Trophoblast cell (in vitro differentiated cells and primary cell): ENCODE data around the gene ZNRF2.

Experiments used
- DNase-seq, 2 donors: peaks; one replicate each; pipeline ENCODE4 v3.0.0-alpha.2; 2016
- H2AFZ ChIP-seq: 2 replicates; pipeline ENCODE4 v1.6.1; 2013; ENCODE audit warnings: low read length, moderate library complexity, mild to moderate bottlenecking; ENCODE audit not compliant: insufficient read depth, poor library complexity
- H2AK5ac ChIP-seq: 2 replicates; pipeline ENCODE4 v1.6.1; 2013; ENCODE audit warnings: mild to moderate bottlenecking, low read length
- H2BK120ac ChIP-seq: 2 replicates; pipeline ENCODE4 v1.6.1; 2013; ENCODE audit warnings: low read length, mild to moderate bottlenecking, moderate library complexity; ENCODE audit not compliant: insufficient read depth, poor library complexity
- H2BK12ac ChIP-seq: 2 replicates; pipeline ENCODE4 v1.6.1; 2013; ENCODE audit warnings: mild to moderate bottlenecking, low read length, moderate library complexity
- H2BK5ac ChIP-seq: 2 replicates; pipeline ENCODE4 v1.6.1; 2013; ENCODE audit warnings: low read length, low read depth, moderate library complexity, mild to moderate bottlenecking; ENCODE audit not compliant: poor library complexity
- H3K14ac ChIP-seq: 2 replicates; pipeline ENCODE4 v1.6.1; 2013; ENCODE audit warnings: mild to moderate bottlenecking, low read length
- H3K18ac ChIP-seq: 2 replicates; pipeline ENCODE4 v1.6.1; 2013; ENCODE audit warnings: mild to moderate bottlenecking, low read length
- H3K23ac ChIP-seq: 2 replicates; pipeline ENCODE4 v1.6.1; 2013; ENCODE audit warnings: low read length
- H3K27ac ChIP-seq: 2 replicates; pipeline ENCODE4 v1.5.1; 2013; ENCODE audit warnings: low read depth, mild to moderate bottlenecking, inconsistent platforms, low read length, moderate library complexity
- H3K27me3 ChIP-seq: 2 replicates; pipeline ENCODE4 v1.6.1; 2013; ENCODE audit warnings: inconsistent platforms, mild to moderate bottlenecking, low read length, moderate library complexity; ENCODE audit not compliant: insufficient read depth
- H3K36me3 ChIP-seq, 2 experiments: 1 replicate in 1 of 2; 2 replicates in 1 of 2; pipeline ENCODE4 v1.6.1; 2013; ENCODE audit warnings: low read length in 2 of 2, mild to moderate bottlenecking in 2 of 2, moderate library complexity in 1 of 2; ENCODE audit not compliant: insufficient read depth in 2 of 2, control insufficient read depth in 1 of 2
- H3K4ac ChIP-seq: 2 replicates; pipeline ENCODE4 v1.6.1; 2013; ENCODE audit warnings: low read depth, mild to moderate bottlenecking, low read length, moderate library complexity
- H3K4me1 ChIP-seq, 2 experiments: 1 replicate in 1 of 2; 2 replicates in 1 of 2; pipeline ENCODE4 v1.6.1; 2013; ENCODE audit warnings: low read length in 2 of 2, mild to moderate bottlenecking in 2 of 2, moderate library complexity in 1 of 2; ENCODE audit not compliant: insufficient read depth in 2 of 2, control insufficient read depth in 1 of 2
- H3K4me2 ChIP-seq: 2 replicates; pipeline ENCODE4 v1.6.1; 2013; ENCODE audit warnings: inconsistent platforms, mild to moderate bottlenecking, low read length, moderate library complexity
- H3K4me3 ChIP-seq: 2 replicates; pipeline ENCODE4 v1.5.1; 2013; ENCODE audit warnings: mild to moderate bottlenecking, low read depth, low read length, inconsistent platforms
- H3K79me1 ChIP-seq: one replicate; pipeline ENCODE4 v1.6.1; 2013; ENCODE audit warnings: low read length
- H3K79me2 ChIP-seq: 2 replicates; pipeline ENCODE4 v1.6.1; 2013; ENCODE audit warnings: low read length, mild to moderate bottlenecking; ENCODE audit not compliant: control insufficient read depth, insufficient read depth, poor library complexity
- H3K9ac ChIP-seq: 2 replicates; pipeline ENCODE4 v1.6.1; 2013; ENCODE audit warnings: mild to moderate bottlenecking, low read length
- H3K9me3 ChIP-seq: 2 replicates; pipeline ENCODE4 v1.6.1; 2013; ENCODE audit warnings: low read depth, mild to moderate bottlenecking, control low read depth, inconsistent platforms, low read length; ENCODE audit not compliant: insufficient read depth
- H4K12ac ChIP-seq: 2 replicates; pipeline ENCODE4 v1.6.1; 2013; ENCODE audit warnings: low read depth, mild to moderate bottlenecking, low read length, moderate library complexity
- H4K8ac ChIP-seq: 2 replicates; pipeline ENCODE4 v1.6.1; 2013; ENCODE audit warnings: low read depth, mild to moderate bottlenecking, low read length, moderate library complexity
- H4K91ac ChIP-seq: one replicate; pipeline ENCODE4 v1.6.1; 2013; ENCODE audit warnings: low read depth, mild to moderate bottlenecking, low read length, moderate library complexity
- WGBS: extraction: QIAGEN DNeasy Blood & Tissue Kit; methylation state at CpG from one replicate; pipeline ENCODE4 v1.1.7; 2013; ENCODE audit warnings: missing lambda C conversion rate; ENCODE audit not compliant: insufficient read length, insufficient coverage; ENCODE audit errors: extremely low coverage; 5-methylcytosine and 5-hydroxymethylcytosine counted together

The ZNRF2 gene

DNA sequence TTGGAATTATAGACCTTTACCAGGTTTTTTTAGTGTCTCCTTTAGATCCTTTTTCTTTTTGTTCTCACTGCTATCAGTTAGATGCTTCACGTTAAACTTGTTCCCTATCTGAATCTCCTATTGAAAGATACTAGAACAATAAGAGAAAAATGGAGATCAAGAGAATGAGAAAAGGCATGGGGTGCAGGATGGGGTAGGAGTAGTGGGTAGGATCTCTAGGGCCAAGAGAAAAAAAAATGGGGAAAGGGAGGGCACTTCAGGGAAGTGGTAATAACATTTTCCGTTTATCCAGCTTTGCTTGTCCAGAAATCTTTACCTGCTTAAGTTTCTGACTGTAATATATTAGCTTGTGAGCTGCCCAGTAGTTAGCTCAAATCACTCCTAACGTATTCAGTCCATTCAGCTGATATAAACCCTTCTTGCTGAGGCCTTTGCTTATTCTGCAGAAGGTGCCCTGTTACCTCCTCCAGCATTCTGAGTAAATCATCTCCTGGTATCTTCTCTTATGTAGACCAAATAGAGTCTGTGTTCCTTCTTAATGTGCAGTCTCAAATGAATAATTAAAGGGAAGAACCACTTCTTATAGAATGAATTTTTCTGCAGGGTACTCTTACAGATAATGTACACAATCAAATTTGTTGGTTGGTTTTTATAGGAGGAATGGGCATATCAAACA, 69.7 kb downstream of the ZNRF2 start:
- H3K9me3 ChIP-seq = no peaks in the 10 kb centered on the region

DNA sequence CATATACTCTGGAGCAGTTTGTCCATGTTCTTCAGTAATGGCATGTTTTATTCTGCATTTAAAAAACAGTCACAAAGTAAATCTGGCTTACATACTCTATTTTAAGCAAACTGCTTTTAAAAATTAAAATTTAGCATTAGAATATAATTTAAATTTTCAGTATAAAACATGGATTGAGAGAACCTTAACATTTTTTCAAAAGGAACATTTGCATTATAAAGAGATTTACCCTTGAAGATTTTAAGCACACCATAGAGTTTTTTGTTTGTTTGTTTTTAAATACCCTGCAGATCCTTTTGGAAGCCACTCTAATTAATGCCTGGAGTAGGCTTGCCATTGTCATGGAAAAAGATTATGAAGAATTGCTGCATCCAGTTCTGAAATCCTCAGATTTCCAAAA, 70.4 kb downstream of the ZNRF2 start:
- Histone ChIP-seq H3K27me3 (no peaks in the 10 kb centered on the region), H3K9ac (no peak overlapping the region), H3K18ac (no peak overlapping the region), H3K79me1 (no peaks in the 10 kb centered on the region), H4K91ac (no peak overlapping the region), H3K4me1 (no peaks in the 10 kb centered on the region), H3K4me3 (no peak overlapping the region), H3K27ac (no peak overlapping the region), H3K4ac (no peak overlapping the region), H4K12ac (no peak overlapping the region), H2AK5ac (no peak overlapping the region), H2AFZ (no peak overlapping the region), H3K23ac (no peak overlapping the region), H2BK12ac (no peak overlapping the region), H3K9me3 (no peaks in the 10 kb centered on the region), H3K14ac (no peak overlapping the region), H4K8ac (no peak overlapping the region), H2BK5ac (no peak overlapping the region), H2BK120ac (no peak overlapping the region), H3K79me2 (no peaks in the 10 kb centered on the region), H3K36me3 (no peaks in the 10 kb centered on the region), H3K4me2 (no peak overlapping the region)
- no peak for DNase-seq

More for the DNA sequence above, 69.7 kb downstream of the ZNRF2 start:
- Histone ChIP-seq H3K9ac (no peak overlapping the region), H2BK5ac (no peak overlapping the region), H3K27me3 (no peaks in the 10 kb centered on the region), H3K4me1 (no peaks in the 10 kb centered on the region), H2BK120ac (no peak overlapping the region), H3K27ac (no peak overlapping the region), H4K12ac (no peak overlapping the region), H3K18ac (no peak overlapping the region), H2BK12ac (no peak overlapping the region), H3K23ac (no peak overlapping the region), H4K8ac (no peak overlapping the region), H2AK5ac (no peak overlapping the region), H4K91ac (no peak overlapping the region), H3K4me2 (no peak overlapping the region), H3K36me3 (no peaks in the 10 kb centered on the region), H3K4me3 (no peak overlapping the region), H3K79me1 (no peaks in the 10 kb centered on the region), H3K14ac (no peak overlapping the region), H3K79me2 (no peaks in the 10 kb centered on the region), H2AFZ (no peak overlapping the region), H3K4ac (no peak overlapping the region)
- no peak for DNase-seq
- WGBS = no CpG with 5 or more reads among the region's 3 CpGs

DNA sequence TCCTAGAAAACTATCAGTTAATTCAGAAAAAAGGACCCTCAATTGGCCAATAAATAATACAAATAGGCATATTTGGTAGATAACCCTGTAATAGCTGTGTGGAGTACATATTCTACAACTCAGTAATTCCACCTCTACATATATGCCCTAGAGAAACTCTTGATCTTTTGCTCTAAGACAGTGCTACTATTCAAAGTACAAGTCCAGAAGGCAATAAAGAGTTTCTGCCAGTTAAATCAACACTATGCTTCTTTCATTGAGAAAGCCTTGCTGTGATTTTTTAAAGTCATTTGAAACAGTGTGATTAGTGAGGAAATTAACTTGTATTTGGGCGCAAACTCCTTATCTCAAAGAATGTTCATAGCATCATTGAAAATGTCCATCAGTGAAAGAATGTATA, 75.6 kb downstream of the ZNRF2 start:
- H4K12ac ChIP-seq = no peak overlapping the region
- H2AK5ac ChIP-seq = no peak overlapping the region
- no peak overlapping the region for H3K27ac ChIP-seq
- H3K14ac ChIP-seq = no peak overlapping the region
- no CpG with 5 or more reads among the region's 1 CpG for WGBS
- no peak for DNase-seq
- no peak overlapping the region for H3K9ac ChIP-seq
- no peaks in the 10 kb centered on the region for H3K79me2 ChIP-seq
- no peak overlapping the region for H4K8ac ChIP-seq
- H2BK12ac ChIP-seq = no peak overlapping the region
- H2BK5ac ChIP-seq = no peak overlapping the region
- H3K4ac ChIP-seq = no peak overlapping the region
- no peak overlapping the region for H2BK120ac ChIP-seq
- no peak overlapping the region for H4K91ac ChIP-seq
- H3K9me3 ChIP-seq = no peaks in the 10 kb centered on the region
- no peaks in the 10 kb centered on the region for H3K4me1 ChIP-seq
- no peak overlapping the region for H2AFZ ChIP-seq
- no peaks in the 10 kb centered on the region for H3K27me3 ChIP-seq
- H3K4me2 ChIP-seq = no peak overlapping the region
- H3K79me1 ChIP-seq = no peaks in the 10 kb centered on the region
- no peak overlapping the region for H3K18ac ChIP-seq
- no peaks in the 10 kb centered on the region for H3K36me3 ChIP-seq
- H3K4me3 ChIP-seq = no peak overlapping the region
- no peak overlapping the region for H3K23ac ChIP-seq

GRCh38 chr7:30363778-30364563, 79.6 kb downstream of the ZNRF2 start:
- Histone ChIP-seq H2BK12ac (no peak overlapping the region), H3K4me2 (no peak overlapping the region), H3K27ac (no peak overlapping the region), H3K18ac (no peak overlapping the region), H3K27me3 (no peaks in the 10 kb centered on the region), H2BK120ac (no peak overlapping the region), H3K79me1 (no peaks in the 10 kb centered on the region), H4K8ac (no peak overlapping the region), H4K91ac (no peak overlapping the region), H2AK5ac (no peak overlapping the region), H3K4ac (no peak overlapping the region), H2BK5ac (no peak overlapping the region), H3K36me3 (no peaks in the 10 kb centered on the region), H4K12ac (no peak overlapping the region), H3K9me3 (no peaks in the 10 kb centered on the region), H3K14ac (no peak overlapping the region), H3K23ac (no peak overlapping the region), H2AFZ (no peak overlapping the region), H3K4me1 (no peaks in the 10 kb centered on the region), H3K4me3 (no peak overlapping the region), H3K79me2 (no peaks in the 10 kb centered on the region), H3K9ac (no peak overlapping the region)
- DNase-seq = no peak
- WGBS = no CpG with 5 or more reads among the region's 3 CpGs
